HG03039 (cell line): ENCODE results near the gene ADARB2.

Experiments used
- ATAC-seq: cut with Tn5 transposase; IDR thresholded peaks from one replicate; pipeline ENCODE4 v1.9.1; 2021; ENCODE audit warnings: mild to moderate bottlenecking, moderate library complexity; ENCODE audit not compliant: unreplicated experiment

Gene ADARB2

GRCh38 chr10:1573981-1574380 lies 163.3 kb downstream of the ADARB2 start:
- no peak for ATAC-seq

GRCh38 chr10:1573334-1573969 lies 163.9 kb downstream of the ADARB2 start:
- ATAC-seq: no peak

DNA sequence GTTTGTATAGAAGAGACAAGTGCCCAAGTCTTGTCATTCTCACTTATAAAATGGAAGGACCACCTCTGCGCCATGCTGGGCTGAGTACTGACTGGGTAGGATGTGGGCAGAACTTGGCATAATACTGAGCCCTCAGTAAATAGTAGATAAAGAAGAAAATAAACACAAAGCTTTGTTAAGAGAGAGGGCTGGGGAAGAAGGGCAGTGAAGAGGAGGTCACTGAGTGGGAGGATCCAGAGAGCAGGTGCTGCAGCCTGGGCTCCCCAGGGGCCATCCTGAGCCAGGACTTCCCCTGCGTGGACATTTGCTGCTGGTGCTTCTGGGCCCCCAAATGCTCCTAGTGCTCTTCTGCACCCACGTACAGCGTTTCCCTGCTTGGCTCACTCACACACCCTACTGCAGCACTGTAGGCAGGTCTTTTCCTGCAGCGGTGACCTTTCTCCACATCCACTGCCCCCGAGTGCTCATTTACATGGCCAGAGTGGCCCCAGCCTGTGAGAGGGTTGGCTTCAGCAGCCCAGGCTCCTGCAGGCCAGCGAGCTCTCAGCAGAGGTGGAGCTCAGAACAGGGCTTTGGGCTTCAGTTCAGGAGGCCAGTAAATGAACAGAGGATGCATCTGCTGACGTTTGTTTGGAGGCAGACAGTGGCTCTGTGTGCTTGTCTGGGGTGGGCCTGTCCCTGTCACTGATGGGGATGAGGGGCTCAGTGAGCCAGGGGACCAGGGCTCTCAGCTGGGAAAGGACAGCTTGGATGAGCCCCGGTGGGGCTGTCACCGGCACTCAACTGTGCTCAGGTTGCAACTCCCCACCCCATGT lies 164.6 kb downstream of the ADARB2 start:
- no peak for ATAC-seq

DNA sequence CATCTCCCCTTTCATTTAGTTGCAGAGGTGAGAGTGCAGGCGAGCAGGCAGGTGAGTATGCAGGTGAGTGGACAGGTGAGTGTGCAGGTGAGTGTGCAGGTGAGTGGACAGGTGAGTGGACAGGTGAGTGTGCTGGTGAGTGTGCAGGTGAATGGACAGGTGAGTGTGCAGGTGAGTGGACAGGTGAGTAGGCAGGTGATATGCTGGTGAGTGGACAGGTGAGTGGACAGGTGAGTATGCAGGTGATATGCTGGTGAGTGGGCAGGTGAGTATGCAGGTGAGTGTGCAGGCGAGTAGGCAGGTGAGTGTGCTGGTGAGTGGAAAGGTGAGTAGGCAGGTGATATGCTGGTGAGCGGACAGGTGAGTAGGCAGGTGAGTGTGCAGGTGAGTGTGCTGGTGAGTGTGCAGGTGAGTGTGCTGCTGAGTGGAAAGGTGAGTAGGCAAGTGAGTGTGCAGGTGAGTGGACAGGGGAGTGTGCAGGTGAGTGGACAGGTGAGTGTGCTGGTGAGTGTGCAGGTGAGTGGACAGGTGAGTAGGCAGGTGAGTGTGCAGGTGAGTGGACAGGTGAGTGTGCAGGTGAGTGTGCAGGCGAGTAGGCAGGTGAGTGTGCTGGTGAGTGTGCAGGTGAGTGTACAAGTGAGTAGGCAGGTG lies 165.6 kb downstream of the ADARB2 start:
- no peak for ATAC-seq

- no peak for ATAC-seq
Measured at GRCh38 chr10:1570416-1571051, 166.8 kb downstream of the ADARB2 start.

- no peak for ATAC-seq
Measured at GRCh38 chr10:1569208-1569607, 168.1 kb downstream of the ADARB2 start.

- ATAC-seq: no peak
Measured at GRCh38 chr10:1567742-1568495, 169.4 kb downstream of the ADARB2 start.

DNA sequence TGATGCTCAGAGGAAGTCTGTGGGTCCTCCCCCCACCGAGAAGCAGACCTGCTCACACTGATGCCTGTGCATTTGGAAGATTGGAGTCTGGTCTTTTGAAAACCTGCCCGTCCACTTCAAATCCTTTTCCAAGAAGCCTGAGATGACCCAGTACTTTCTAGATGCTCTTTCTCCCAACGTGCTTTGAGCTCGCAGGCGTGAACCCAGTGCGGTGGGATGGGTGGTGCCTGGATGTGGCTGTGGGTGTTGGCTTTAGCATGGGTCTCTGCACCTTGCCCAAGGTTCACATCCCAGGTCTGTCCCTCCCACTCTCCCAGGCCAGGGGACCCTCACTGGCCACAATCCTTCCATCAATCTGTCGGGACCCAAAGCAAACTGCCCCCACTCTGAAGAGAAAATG lies 170.2 kb downstream of the ADARB2 start:
- ATAC-seq: no peak

DNA sequence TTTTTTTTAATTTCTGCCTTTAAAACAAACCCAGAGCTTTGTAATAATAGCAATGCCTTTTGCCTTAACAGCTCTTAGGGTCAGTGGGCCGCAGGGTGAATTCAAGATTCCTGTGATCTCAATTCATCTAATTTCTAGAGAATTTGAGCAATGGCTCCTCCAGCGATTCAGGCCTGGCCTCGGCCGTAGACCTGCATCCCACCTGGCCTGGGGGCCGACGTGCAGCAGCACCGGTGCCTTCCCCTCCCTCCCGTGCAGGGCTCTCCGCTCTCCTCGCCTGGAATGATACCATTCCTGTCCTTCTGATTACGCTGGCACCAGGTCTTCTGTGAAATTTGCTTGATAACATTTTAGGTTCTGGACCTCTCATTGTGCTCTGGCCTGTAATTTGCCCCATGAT lies 172.5 kb downstream of the ADARB2 start:
- no peak for ATAC-seq

DNA sequence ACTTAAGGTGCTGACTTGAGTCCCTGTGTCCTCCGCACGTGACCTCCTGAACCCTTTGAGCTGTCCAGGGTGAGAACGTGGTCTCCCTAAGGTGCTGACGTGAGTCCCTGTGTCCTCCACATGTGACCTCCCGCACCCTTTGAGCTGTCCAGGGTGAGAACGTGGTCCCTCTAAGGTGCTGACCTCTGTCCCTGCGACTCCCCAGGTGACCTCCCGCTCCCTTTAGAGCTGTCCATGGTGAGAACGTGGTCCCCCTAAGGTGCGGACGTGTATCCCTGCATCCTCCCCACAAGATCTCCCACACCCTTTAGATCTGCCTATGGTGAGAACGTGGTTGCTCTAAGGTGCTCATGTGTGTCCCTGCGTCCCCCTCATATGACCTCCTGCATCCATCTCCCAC lies 174.3 kb downstream of the ADARB2 start:
- no peak for ATAC-seq

DNA sequence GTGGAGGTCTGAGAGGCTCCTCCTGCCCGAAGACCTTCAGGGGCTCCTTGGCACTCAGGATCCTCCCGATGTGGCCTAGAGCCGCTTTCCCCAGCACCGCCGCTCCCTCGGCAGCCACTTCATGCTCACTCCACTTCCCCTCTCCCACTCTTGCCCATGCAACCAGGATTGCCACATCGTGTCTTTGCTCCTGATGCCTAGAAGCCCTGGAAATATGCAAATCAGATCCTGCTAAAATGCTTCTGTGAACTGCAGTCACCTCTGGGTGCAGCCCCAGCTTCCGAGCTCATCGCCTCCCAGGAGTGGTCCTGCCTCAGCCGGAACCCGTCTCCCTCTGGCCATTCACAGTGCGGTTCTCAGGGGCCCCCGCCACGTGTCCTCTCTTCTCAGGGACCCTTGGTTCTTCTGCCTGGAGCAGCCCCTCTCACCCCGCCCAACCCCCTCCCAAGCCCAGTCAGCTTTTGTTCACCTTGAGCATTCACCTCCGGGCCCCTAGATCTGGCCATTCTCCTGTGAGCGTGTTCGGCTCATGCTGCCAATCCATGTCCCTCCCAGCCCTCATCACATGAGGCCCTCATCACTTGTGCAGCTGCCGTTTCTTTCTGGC lies 175.5 kb downstream of the ADARB2 start:
- ATAC-seq: no peak

- no peak for ATAC-seq
Measured at GRCh38 chr10:1560535-1561192, 176.7 kb downstream of the ADARB2 start.

GRCh38 chr10:1559761-1560160 lies 177.6 kb downstream of the ADARB2 start:
- ATAC-seq: no peak

GRCh38 chr10:1559311-1559710 lies 178.0 kb downstream of the ADARB2 start:
- ATAC-seq: no peak

DNA sequence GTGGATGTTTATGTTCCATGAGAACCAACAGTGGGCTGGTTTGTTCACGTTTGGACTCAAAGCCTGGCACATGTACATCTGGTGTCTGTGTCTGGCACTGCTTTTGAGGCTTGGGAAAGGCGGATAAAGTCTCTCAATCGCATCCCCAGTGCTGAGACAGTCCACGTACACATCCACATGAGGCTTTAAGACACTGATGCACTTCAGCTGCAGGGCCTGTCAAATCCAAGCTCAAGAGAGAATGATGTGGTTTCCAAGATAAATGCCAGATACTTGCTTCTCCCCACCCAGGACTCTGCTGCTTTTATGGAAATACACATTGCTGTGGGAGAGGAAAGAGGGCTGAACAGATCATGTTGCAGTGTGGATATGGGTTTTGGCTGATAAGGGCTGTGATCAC lies 178.4 kb downstream of the ADARB2 start:
- no peak for ATAC-seq

DNA sequence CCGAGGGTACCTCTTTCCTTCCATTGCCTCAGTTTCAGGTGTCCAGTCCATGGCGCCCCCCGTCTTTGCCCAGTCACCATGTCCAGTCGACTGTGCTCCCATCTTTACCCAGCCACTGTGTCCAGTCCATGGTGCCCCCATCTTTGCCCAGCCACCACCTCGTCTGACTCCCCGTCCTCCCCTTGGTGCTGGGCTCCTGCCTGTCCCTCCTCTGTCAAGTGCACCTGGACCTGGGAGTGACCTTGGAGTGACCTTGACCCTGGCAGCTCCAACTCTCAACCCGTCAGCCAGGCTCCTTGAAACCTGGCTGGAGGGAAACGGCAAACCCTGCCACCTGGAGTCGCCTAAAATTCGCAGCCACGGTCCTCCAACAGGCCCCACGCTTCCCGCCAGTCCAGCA lies 180.2 kb downstream of the ADARB2 start:
- no peak for ATAC-seq

DNA sequence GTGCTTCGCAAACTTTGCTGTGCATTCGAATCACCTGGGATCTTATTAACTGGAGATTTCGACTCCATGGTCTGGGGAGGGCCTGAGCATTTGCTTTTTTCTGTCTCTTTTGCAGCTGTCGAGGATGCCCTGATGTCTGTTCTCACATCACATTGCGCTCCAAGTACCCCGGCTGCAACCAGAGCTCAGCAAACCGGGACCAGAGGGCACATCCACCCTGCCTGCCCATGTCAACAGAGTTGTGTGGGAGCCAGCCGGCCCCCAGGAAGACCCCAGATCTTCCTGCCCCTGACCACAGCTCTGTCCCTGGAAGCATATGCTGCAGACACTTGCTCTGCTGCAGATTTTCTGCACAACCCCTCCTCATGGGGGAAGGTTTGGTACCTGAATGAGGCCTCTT lies 180.8 kb downstream of the ADARB2 start:
- ATAC-seq: no peak

DNA sequence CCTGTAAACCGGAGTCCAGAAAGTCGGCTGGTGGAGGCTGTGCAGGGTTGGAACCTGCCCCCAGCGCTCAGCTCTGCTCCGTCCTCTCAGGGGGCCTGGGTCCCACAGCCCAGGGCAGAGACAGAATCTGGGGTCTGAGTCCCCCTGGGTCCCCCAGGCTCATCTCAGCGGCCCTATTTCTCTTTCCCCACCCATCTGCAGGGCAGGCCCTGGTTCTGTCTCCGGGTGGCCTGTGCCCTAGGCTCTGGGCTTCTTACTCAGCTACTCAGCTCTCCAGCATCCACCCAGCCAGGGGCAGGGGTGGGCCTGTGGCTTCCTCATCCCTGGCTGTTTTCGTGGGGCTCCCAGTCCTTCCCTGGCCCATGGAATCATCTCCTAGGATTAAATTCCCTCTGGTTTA lies 183.4 kb downstream of the ADARB2 start:
- ATAC-seq: no peak

- ATAC-seq: no peak
Measured at GRCh38 chr10:1552881-1553670, 184.2 kb downstream of the ADARB2 start.
